Measurements from ENCODE around the gene CLGN.
"Not testable (repeated sequence)": the region's sequence is repeated elsewhere in the genome, so short reads cannot be mapped to it uniquely, and the experiment has no call there.

The CLGN gene

DNA sequence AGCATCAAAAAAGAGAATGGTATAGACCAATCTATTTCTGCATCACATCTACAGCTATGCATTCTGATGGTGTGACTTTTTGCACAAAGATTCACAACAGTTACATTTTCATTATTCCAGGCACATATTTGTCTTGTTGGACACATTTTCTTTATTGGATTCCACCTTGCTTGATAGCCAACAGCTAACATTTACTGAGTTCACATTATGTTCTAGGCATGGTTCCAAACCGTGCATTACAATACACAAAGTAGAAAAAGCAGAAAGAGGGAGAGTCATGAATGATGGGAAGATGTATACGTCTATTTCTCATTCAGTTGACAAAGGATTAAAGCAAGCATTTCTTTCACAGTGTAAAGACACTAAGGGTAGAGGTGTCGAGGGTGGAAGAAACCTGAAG is 22.9 kb upstream of the CLGN start:
- H3K4me3 ChIP-seq (ENCODE audit: low read length), result no peak overlapping the region
- no peak for DNase-seq (ENCODE audit: low read depth)
- TF ChIP-seq, protein P1, sequence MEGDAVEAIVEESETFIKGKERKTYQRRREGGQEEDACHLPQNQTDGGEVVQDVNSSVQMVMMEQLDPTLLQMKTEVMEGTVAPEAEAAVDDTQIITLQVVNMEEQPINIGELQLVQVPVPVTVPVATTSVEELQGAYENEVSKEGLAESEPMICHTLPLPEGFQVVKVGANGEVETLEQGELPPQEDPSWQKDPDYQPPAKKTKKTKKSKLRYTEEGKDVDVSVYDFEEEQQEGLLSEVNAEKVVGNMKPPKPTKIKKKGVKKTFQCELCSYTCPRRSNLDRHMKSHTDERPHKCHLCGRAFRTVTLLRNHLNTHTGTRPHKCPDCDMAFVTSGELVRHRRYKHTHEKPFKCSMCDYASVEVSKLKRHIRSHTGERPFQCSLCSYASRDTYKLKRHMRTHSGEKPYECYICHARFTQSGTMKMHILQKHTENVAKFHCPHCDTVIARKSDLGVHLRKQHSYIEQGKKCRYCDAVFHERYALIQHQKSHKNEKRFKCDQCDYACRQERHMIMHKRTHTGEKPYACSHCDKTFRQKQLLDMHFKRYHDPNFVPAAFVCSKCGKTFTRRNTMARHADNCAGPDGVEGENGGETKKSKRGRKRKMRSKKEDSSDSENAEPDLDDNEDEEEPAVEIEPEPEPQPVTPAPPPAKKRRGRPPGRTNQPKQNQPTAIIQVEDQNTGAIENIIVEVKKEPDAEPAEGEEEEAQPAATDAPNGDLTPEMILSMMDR (conservative IDR thresholded peaks at IDR 0.05; ENCODE audit: low read depth, low read length), result no peak

GRCh38 chr4:140448830-140449229 is 21.4 kb upstream of the CLGN start:
- TF ChIP-seq, protein P1 (conservative IDR thresholded peaks at IDR 0.05; ENCODE audit: low read depth, low read length), result no peak
- no peak overlapping the region for H3K4me3 ChIP-seq (ENCODE audit: low read length)
- DNase-seq (ENCODE audit: low read depth), result no peak

DNA sequence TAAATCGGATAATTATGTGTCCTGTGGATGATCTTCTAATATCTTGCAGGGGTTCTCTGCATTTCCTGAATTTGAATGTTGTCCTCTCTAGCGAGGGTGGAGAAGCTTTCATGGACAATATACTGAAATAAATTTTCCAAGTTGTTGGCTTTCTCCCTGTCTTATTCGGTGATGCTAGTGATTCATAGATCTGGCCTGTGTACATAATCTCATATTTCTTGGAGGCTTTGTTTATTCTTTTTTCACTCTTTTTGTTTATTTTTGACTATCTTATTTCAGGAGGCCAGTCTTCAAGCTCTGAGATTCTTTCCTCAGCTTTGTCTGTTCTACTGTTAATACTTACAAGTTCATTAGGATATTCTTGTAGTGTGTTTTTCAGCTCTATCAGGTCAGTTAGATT is 20.7 kb upstream of the CLGN start:
- TF ChIP-seq, protein P1 (conservative IDR thresholded peaks at IDR 0.05; ENCODE audit: low read depth, low read length), result no peak
- DNase-seq (ENCODE audit: low read depth), result no peak
- no peak overlapping the region for H3K4me3 ChIP-seq (ENCODE audit: low read length)

DNA sequence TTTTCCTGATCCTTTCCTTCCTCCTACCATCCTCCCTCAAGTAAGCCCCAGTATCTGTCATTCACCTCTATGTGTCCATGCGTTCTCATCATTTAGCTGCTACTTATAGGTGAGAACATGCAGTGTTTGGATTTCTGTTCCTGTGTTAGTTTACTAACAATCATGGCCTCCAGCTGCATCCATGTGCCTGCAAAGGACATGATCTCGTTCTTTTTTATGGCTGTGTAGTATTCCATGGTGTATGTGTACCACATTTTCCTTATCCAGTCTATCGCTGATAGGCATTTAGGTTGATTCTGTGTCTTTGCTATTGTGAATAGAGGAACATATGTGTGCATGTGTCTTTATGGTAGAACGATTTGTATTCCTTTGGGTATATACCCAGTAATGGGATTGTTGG is 16.9 kb upstream of the CLGN start:
- not testable (repeated sequence) for DNase-seq (ENCODE audit: low read depth); H3K4me3 ChIP-seq (ENCODE audit: low read length)

DNA sequence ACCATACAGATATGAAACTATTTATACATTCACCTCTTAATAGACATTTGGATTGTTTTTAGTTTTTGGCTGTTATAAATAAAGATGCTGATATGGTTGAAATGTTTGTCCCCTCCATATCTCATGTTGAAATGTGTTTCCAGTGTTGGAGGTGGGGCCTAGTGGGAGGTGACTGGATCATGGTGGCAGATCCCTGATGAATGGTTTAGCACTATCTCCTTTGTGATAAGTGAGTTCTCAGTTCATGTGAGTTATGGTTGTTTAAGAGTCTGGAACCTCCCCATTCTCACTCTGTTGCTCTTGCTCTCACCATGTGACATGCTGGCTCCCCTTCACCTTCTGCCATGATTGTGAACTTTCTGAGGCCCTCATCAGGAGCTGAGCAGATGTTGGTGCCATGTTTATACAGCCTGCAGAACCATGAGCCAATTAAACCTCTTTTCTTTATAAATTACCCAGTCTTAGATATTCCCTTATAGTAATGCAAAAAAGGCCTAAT is 12.2 kb upstream of the CLGN start:
- TF ChIP-seq, protein P1 (conservative IDR thresholded peaks at IDR 0.05; ENCODE audit: low read depth, low read length), result no peak
- DNase-seq (ENCODE audit: low read depth), result no peak
- no peak overlapping the region for H3K4me3 ChIP-seq (ENCODE audit: low read length)

DNA sequence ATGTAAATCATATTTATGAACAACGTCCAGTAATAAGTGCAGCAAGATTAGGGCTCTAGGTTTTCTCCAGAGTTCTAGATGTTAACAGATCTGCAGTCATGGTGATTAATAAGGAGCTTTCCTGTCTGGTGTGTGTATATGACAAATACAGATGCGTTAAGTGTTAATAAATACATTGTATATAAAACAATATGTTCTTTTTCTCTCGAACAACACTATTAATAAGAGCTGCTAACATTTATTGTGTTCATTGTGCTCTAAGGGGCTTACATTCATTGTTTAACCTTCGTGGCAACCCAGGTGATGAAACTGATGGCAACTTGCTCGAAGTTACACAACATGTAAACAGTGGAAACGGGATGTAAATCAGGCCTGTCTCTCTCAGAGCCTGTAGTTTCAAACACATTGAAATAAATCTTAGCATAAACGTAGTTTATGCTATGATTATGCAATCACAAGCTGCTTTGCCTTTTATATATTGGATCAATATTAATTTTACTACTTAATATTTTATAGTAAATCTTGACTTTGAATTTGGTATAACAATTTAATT is 547 bp upstream of the CLGN start:
- TF ChIP-seq, protein P1 (conservative IDR thresholded peaks at IDR 0.05; ENCODE audit: low read depth, low read length), result no peak
- no peak for DNase-seq (ENCODE audit: low read depth)
- peak overlapping the region; percentile 82 for H3K4me3 ChIP-seq (ENCODE audit: low read length)

DNA sequence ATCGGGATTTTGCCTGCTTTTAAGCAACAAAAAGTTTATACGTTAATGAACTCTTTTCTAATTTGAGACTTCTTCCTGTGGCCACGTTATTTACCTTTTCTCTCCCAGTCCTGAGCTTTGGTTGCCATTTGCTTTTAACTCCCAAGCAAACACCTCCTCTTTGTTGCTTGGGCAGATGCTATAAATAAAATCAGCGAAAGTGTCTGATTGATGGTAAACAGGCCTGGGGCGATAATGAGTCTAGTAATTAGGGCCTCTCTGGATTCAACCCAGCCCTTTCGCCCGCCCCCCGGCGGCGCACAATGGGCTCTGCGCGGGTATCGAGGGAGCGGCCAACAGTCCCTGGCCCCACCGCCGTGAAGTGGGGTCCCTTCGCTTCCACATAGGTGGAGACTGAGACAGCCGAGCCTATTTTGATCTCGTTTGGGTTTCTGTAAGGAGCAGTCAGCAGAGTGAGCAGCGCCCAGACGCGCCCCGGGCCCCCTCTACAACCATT is 790 bp downstream of the CLGN start:
- H3K4me3 ChIP-seq (ENCODE audit: low read length), result peak overlapping the region; percentile 82
- TF ChIP-seq, protein P1 (conservative IDR thresholded peaks at IDR 0.05; ENCODE audit: low read depth, low read length), result peak; percentile 37
- no peak for DNase-seq (ENCODE audit: low read depth)
